ENCODE results near the gene SYCN.

Gene SYCN

DNA sequence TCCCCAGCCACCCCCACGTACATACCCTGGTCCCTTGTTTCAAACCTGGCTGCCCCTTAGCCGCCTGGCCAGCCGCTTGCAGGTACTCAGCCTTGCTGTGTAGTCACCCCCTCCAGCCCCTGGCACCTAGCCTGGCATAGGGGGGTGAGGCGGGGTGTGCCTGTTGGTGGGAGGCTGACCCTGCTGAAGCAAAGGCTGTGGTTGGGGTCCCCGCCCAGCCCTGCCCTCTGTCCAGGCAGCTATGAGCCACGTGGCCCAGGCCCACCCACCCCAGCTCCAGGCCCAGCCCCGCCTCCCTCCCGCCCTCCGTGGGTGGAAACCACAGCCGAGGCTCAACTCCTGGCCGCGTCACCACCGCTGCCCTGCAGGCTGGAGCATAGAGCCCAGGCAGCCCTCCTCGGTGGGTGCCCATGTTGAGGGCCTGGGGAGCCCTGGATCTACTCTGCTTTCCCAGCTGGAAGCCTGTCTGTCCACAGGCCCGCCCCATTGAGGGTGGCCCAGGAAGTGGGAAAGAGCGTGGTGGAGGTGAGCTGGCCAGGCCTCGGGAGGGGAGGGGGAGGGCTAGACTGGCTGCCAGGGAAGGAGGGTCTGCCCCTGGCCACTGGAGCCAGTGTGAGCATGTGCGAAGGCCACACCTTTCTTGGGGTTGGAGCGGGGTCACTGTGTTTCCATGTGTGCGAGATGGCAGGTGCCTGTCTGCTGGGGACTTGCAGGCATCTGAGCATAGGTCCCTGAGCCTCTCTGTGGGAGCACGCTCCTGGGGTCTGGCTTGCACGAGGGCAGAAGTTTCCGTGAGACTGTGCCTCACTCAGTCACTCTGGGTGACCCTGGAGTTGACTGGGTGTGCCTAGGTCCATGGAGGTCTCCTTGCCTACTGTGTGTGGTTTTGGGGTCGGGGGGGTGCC, 47.5 kb downstream of the SYCN start:
- FAIRE-seq (no peak), DNase-seq (ENCODE audit: insufficient read length, low spot score) (no peak)
- TF ChIP-seq POU2F2 (IDR thresholded peaks at IDR 0.05; ENCODE audit: low read depth, low read length) (no peak), POLR2A (IDR thresholded peaks at IDR 0.05; ENCODE audit: low read depth, low read length) (no peak), SPI1 (IDR thresholded peaks at IDR 0.05; ENCODE audit: low read depth, low read length) (no peak), PAX5 (IDR thresholded peaks at IDR 0.05; ENCODE audit: insufficient read depth, low read length, severe bottlenecking) (no peak), TAF1 (IDR thresholded peaks at IDR 0.05; ENCODE audit: low read depth, low read length) (no peak), POLR2AphosphoS5 (IDR thresholded peaks at IDR 0.05; ENCODE audit: low read depth, low read length) (no peak)

DNA sequence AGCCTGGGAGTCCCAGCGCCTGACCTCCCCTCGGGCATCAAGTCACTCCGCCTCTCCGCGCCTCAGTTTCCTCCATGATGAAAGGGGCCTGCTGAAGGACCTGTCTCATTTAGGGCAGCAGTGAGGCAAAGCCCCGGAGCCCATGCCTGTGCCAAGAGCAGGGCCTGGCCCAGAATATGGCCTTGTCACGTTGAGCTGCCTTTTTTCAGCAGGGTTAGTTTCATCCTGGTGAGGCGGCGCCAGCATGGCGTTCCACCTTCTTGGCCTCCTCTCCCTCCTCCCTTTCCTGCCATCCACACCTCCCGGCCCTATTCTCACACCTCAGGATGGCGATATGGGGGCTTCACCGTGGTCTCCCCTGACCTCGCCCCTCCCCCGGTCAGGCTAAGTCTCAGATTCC, 48.3 kb downstream of the SYCN start:
- no peak for DNase-seq (ENCODE audit: insufficient read length, low spot score)
- no peak for FAIRE-seq
- no peak for TF ChIP-seq TAF1 (IDR thresholded peaks at IDR 0.05; ENCODE audit: low read depth, low read length)
- no peak for TF ChIP-seq POU2F2 (IDR thresholded peaks at IDR 0.05; ENCODE audit: low read depth, low read length)
- no peak for TF ChIP-seq POLR2A (IDR thresholded peaks at IDR 0.05; ENCODE audit: low read depth, low read length)
- no peak for TF ChIP-seq POLR2AphosphoS5 (IDR thresholded peaks at IDR 0.05; ENCODE audit: low read depth, low read length)
- TF ChIP-seq PAX5 (IDR thresholded peaks at IDR 0.05; ENCODE audit: insufficient read depth, low read length, severe bottlenecking), result no peak
- no peak for TF ChIP-seq SPI1 (IDR thresholded peaks at IDR 0.05; ENCODE audit: low read depth, low read length)

DNA sequence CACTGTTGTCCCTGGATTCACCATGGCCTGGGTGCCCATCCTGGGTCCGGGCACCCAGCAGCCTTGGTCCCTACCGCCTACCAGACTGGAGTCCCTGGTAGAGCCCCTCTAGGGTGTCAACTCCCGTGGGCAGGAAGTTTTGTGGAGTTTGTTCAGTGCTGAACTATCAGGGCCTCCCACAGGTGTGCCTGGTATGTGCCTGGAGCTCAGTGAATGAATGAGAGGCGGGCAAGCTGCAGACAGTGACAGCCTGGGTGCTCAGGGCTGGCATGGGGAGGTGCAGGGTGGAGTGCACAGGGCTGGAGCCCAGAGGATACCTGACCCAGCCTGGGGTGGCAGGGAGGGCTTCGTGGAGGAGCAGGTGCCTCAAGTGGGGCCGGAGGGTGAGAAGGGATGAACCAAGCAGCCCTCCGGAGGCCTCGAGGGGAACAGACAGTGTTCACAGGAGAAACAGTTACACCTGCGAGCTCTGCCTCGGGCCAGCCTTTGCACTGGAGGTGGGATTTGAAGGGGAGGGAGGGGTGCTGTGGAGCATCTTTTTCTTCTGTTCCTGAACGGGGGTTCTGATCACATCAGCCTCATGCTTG, 48.9 kb downstream of the SYCN start:
- TF ChIP-seq POLR2AphosphoS5 (IDR thresholded peaks at IDR 0.05; ENCODE audit: low read depth, low read length) (no peak), TAF1 (IDR thresholded peaks at IDR 0.05; ENCODE audit: low read depth, low read length) (no peak), PAX5 (IDR thresholded peaks at IDR 0.05; ENCODE audit: insufficient read depth, low read length, severe bottlenecking) (no peak), POU2F2 (IDR thresholded peaks at IDR 0.05; ENCODE audit: low read depth, low read length) (no peak), SPI1 (IDR thresholded peaks at IDR 0.05; ENCODE audit: low read depth, low read length) (no peak), POLR2A (IDR thresholded peaks at IDR 0.05; ENCODE audit: low read depth, low read length) (no peak)
- DNase-seq (ENCODE audit: insufficient read length, low spot score) (no peak), FAIRE-seq (no peak)

DNA sequence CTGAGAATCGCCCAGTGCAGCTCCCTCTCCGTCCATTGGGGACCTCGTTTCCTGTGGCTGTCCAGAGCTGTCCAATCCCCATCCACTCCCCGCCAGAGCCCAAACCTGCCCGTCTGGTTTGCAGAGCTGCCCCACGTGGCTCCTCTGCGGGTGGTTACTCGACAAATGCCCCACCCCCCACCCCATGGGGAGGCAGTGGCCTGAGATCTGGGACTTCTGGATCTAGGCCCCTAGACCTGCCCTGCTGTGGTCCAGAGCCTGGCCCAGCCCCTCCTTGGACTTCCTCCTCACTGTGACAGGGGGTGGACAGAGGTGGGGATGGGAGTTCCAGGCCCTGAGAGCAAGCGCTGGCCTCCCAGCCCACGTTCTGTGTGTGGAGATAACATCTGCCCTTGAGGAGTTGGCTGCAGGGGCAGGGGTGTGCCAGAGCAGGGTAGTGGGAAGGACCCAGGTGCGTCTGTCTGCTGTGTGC, 49.4 kb downstream of the SYCN start:
- FAIRE-seq (no peak), DNase-seq (ENCODE audit: insufficient read length, low spot score) (no peak)
- TF ChIP-seq POLR2A (IDR thresholded peaks at IDR 0.05; ENCODE audit: low read depth, low read length), result no peak
- no peak for TF ChIP-seq POLR2AphosphoS5 (IDR thresholded peaks at IDR 0.05; ENCODE audit: low read depth, low read length)
- no peak for TF ChIP-seq POU2F2 (IDR thresholded peaks at IDR 0.05; ENCODE audit: low read depth, low read length)
- no peak for TF ChIP-seq TAF1 (IDR thresholded peaks at IDR 0.05; ENCODE audit: low read depth, low read length)

DNA sequence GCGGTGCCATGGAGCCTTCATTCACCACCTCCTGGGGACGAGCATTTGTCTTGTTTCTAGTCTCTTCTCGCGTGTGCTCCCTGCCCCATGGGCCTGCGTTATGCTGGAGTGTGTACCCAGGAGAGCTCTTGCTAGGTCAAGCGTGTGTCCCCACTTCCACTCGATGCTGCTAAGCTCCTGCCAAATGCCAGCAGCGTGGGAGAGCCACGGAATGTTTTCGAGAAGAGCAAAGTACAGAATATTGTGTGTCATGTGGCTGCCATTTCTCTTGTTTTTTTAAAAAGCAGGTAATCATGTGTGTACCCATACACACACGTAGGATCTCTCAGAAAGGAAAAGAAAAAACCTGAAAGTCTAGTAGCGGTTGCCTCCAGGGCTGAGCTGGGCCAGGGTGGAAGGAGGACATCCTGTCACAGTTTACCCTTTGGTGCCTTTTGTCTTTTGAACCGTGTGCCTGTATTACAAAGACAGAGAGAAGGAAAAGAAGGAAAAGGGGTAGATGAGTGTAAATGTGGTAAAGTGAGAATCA, 49.9 kb downstream of the SYCN start:
- no peak for FAIRE-seq

More for the DNA sequence above, 49.9 kb downstream of the SYCN start:
- no peak for DNase-seq (ENCODE audit: insufficient read length, low spot score)
- TF ChIP-seq SPI1 (IDR thresholded peaks at IDR 0.05; ENCODE audit: low read depth, low read length) (no peak), POU2F2 (IDR thresholded peaks at IDR 0.05; ENCODE audit: low read depth, low read length) (no peak), PAX5 (IDR thresholded peaks at IDR 0.05; ENCODE audit: insufficient read depth, low read length, severe bottlenecking) (no peak), TAF1 (IDR thresholded peaks at IDR 0.05; ENCODE audit: low read depth, low read length) (no peak), POLR2AphosphoS5 (IDR thresholded peaks at IDR 0.05; ENCODE audit: low read depth, low read length) (no peak), POLR2A (IDR thresholded peaks at IDR 0.05; ENCODE audit: low read depth, low read length) (no peak)

Data from GM12891 (cell line).